IPS-18a (cell line): ENCODE results near the gene NLGN2.

Source experiments
- H3K27ac ChIP-seq: one replicate; pipeline ENCODE4 v1.5.1; 2013; ENCODE audit warnings: low read length
- H3K27me3 ChIP-seq: one replicate; pipeline ENCODE4 v1.6.1; 2013; ENCODE audit warnings: mild to moderate bottlenecking, low read length; ENCODE audit not compliant: control insufficient read depth, insufficient read depth
- H3K36me3 ChIP-seq: one replicate; pipeline ENCODE4 v1.6.1; 2013; ENCODE audit warnings: low read depth, low read length; ENCODE audit not compliant: control insufficient read depth
- H3K4me1 ChIP-seq: one replicate; pipeline ENCODE4 v1.6.1; 2013; ENCODE audit warnings: low read depth, low read length; ENCODE audit not compliant: control insufficient read depth
- H3K4me3 ChIP-seq: one replicate; pipeline ENCODE4 v1.5.1; 2013; ENCODE audit warnings: low read length
- H3K9ac ChIP-seq: one replicate; pipeline ENCODE4 v1.6.1; 2013; ENCODE audit warnings: mild to moderate bottlenecking, low read length, moderate library complexity
- H3K9me3 ChIP-seq: one replicate; pipeline ENCODE4 v1.6.1; 2013; ENCODE audit warnings: low read depth, low read length; ENCODE audit not compliant: control insufficient read depth

Gene NLGN2

GRCh38 chr17:7380855-7381683, 26.6 kb upstream of the NLGN2 start, which contains the start of gene TNK1:
Gene TNK1, plus strand, starts transcription at chr17:7381089. Its CDS starts 1,838 bp downstream, at chr17:7382927.
- peaks cover 7% of the 10 kb centered on the region for H3K9me3 ChIP-seq
- peak within 1 kb of the TSS; percentile 39 for H3K9ac ChIP-seq
- no peaks in the 10 kb centered on the region for H3K36me3 ChIP-seq
- peaks cover 10% of the 10 kb centered on the region for H3K4me1 ChIP-seq
- peak within 1 kb of the TSS; percentile 66 for H3K4me3 ChIP-seq
- H3K27ac ChIP-seq, result no peak within 1 kb of the TSS
- peaks cover 53% of the 10 kb centered on the region for H3K27me3 ChIP-seq

DNA sequence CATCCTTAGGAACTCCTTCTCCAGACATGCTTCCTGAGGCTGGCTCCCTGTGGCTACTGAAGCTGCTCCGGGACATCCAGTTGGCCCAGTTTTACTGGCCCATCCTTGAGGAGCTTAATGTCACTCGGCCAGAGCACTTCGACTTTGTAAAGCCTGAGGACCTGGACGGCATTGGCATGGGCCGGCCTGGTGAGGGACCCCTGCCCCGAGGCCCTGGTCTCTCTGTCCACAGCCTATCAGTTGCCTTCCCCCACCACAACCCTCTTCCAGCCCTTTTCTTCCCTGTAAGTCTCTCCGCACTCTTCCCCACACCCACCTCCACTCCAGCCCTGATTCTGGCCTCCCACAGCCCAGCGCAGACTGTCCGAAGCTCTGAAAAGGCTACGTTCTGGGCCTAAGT, 24.7 kb upstream of the NLGN2 start:
- no peaks in the 10 kb centered on the region for H3K36me3 ChIP-seq
- H3K4me1 ChIP-seq, result peaks cover 10% of the 10 kb centered on the region
- no peak overlapping the region for H3K9ac ChIP-seq
- peaks cover 53% of the 10 kb centered on the region for H3K27me3 ChIP-seq
- no peak overlapping the region for H3K4me3 ChIP-seq
- H3K9me3 ChIP-seq, result peaks cover 7% of the 10 kb centered on the region
- H3K27ac ChIP-seq, result no peak overlapping the region

GRCh38 chr17:7383371-7383741, 24.3 kb upstream of the NLGN2 start:
- no peak overlapping the region for H3K27ac ChIP-seq
- H3K4me1 ChIP-seq, result peaks cover 10% of the 10 kb centered on the region
- H3K36me3 ChIP-seq, result no peaks in the 10 kb centered on the region
- no peak overlapping the region for H3K9ac ChIP-seq
- peaks cover 53% of the 10 kb centered on the region for H3K27me3 ChIP-seq
- H3K4me3 ChIP-seq, result no peak overlapping the region
- H3K9me3 ChIP-seq, result peaks cover 7% of the 10 kb centered on the region

- Histone ChIP-seq H3K9me3 (peaks cover 7% of the 10 kb centered on the region), H3K4me1 (peaks cover 10% of the 10 kb centered on the region), H3K4me3 (peak overlapping the region; percentile 65), H3K36me3 (peaks cover under 1% of the 10 kb centered on the region), H3K27ac (no peak overlapping the region), H3K27me3 (peaks cover 53% of the 10 kb centered on the region), H3K9ac (no peak overlapping the region)
These were observed 23.7 kb upstream of the NLGN2 start for GRCh38 chr17:7383742-7384488.

GRCh38 chr17:7384489-7385081, 23.1 kb upstream of the NLGN2 start:
- peaks cover 49% of the 10 kb centered on the region for H3K27me3 ChIP-seq
- peaks cover 2% of the 10 kb centered on the region for H3K9me3 ChIP-seq
- H3K27ac ChIP-seq, result no peak overlapping the region
- H3K36me3 ChIP-seq, result peaks cover 7% of the 10 kb centered on the region
- peak overlapping the region; percentile 65 for H3K4me3 ChIP-seq
- no peak overlapping the region for H3K9ac ChIP-seq
- H3K4me1 ChIP-seq, result peaks cover 10% of the 10 kb centered on the region

DNA sequence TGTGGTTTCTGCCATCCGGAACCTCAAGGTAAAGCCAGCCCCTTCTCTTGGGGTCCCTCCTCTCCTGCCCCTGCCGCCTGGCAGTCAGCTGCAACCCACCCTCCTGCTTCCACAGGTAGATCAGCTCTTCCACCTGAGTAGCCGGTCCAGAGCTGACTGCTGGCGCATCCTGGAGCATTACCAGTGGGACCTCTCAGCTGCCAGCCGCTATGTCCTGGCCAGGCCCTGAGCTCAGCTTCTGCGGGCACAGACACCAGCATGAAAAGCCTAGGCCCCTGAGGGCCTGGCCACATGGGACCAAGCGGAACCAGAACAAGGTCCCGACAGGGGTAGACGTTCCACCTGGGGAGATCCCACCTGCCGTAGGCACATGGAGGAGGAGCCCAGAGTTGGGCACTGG, 18.8 kb upstream of the NLGN2 start:
- Histone ChIP-seq H3K9ac (no peak overlapping the region), H3K4me3 (no peak overlapping the region), H3K36me3 (peaks cover 13% of the 10 kb centered on the region), H3K27me3 (peaks cover 6% of the 10 kb centered on the region), H3K27ac (no peak overlapping the region), H3K9me3 (no peaks in the 10 kb centered on the region), H3K4me1 (peaks cover 4% of the 10 kb centered on the region)

DNA sequence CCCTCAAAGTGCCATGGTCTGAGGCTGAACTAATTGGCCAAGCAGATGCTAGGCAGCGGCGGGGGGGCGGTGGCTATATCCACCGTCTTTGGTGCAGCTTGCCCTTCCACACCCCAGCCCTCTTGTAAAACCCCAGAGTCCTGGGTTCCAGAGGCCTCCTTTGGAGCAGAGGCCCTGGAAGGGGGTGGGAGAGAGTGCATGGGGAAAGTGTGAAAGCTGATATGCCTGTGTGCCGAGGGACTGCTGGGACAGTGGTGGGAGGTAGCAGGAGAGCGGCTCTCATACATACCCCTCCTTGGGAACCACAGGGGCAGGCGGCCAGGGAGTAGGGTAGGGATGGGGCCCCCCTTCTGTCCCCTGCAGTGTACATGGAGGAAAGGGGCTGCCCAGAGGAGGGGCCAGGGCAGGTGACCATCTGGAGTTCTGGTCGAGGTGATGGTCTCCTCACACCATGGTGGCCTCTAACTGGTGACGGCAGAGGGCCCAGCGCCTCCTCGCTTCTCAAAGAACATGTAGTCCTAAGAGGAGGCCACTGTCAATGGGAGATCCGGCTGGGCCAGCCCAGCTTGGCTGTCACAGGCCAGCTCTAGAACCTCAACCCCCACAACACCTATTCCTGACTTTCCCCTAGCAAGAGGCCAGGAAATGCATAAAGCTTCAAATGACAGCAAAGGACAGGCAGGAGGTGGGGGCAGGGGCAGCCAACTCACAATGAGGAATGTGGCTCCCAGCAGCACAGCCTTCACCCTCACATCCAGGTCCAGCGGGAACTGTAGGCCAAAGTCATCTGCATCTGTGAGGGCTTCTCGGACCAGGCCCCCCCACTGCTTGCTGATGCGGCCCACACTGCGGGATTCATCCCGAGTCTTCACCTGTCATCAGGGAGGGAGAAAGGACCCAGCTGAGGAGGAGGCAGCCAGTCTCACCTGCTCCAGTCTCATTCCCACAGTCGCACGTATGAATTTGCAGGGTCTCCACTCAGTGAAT, 17.4 kb upstream of the NLGN2 start:
- Histone ChIP-seq H3K4me1 (no peaks in the 10 kb centered on the region), H3K9me3 (no peaks in the 10 kb centered on the region), H3K4me3 (no peak overlapping the region), H3K9ac (no peak overlapping the region), H3K27ac (no peak overlapping the region), H3K36me3 (peaks cover 13% of the 10 kb centered on the region), H3K27me3 (no peaks in the 10 kb centered on the region)

GRCh38 chr17:7391307-7391706, 16.3 kb upstream of the NLGN2 start:
- Histone ChIP-seq H3K36me3 (peaks cover 13% of the 10 kb centered on the region), H3K9me3 (no peaks in the 10 kb centered on the region), H3K27me3 (no peaks in the 10 kb centered on the region), H3K4me1 (no peaks in the 10 kb centered on the region), H3K4me3 (no peak overlapping the region), H3K9ac (no peak overlapping the region), H3K27ac (no peak overlapping the region)

DNA sequence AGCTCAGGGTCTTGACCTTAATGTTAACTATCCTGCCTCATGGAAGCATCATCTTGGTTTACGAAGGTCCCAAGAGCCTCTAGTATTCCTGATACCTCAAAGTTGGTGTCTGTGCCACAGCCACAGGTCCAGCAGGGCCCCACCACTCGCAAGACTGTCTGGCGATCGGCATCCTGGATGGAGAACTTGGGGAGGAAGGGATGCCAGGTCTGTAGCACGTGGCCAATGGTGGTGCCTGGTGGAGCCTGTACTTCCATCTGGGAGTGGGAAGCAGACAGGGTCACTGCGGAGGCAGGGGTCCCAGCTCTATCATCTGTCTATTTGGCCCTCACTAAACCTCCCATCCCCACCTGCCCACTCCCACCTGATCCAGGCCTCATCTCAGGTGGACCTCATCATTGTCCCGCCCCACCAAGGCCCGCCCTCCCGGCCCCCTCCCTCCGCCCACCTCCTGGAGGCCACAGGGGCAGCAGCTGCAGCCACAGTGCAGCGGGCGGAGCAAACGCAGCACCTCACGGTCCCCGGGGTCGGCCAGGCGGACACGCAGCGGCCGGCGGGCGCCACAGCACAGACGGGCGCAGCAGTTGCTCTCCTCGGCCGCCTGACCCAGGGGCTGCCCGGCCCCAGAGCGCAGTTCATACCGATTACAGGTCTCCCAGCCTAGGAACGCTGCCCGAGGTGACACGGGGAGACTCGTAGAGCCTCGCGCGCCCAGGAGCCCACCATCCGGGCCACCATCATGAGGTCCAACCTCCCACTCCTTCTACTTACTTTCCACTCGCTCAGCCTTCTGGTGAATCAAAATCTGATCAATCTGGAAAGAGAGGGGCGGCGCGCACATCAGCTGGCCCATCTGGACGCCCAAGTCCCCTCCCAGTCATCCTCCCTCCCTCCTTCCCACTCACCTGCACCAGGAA, 14.7 kb upstream of the NLGN2 start:
- no peak overlapping the region for H3K27ac ChIP-seq
- H3K9ac ChIP-seq, result peak overlapping the region; percentile 61

More for the DNA sequence above, 14.7 kb upstream of the NLGN2 start:
- H3K9me3 ChIP-seq, result no peaks in the 10 kb centered on the region
- H3K27me3 ChIP-seq, result no peaks in the 10 kb centered on the region
- peaks cover 13% of the 10 kb centered on the region for H3K36me3 ChIP-seq
- no peaks in the 10 kb centered on the region for H3K4me1 ChIP-seq
- peak overlapping the region; percentile 85 for H3K4me3 ChIP-seq
